Stomach (tissue), 9 donors: Measurements from ENCODE around the gene TRPM3. TPM values are rescaled to one million over a fixed set of nuclear protein-coding genes. Genes with fewer than 3 reads are reported as not detected.
A peak's percentile ranks its signal among the peaks of the same experiment; 100 is the strongest.

Experiments
- DNase-seq, 2 donors: peaks; one replicate each; pipeline versions ENCODE4 v3.0.0 to v3.0.0-alpha.2; 2013 to 2019
- H3K27ac ChIP-seq, 5 donors: fragments of 200-600 bp in 4 of 5; sonication (generic) in 4 of 5; one replicate each; pipeline ENCODE4 v1.5.1; 2013 to 2019; ENCODE audit warnings: mild to moderate bottlenecking in 1 of 5, moderate library complexity in 1 of 5
- H3K27me3 ChIP-seq, 3 donors: fragments of 200-600 bp; sonication (generic); one replicate each; pipeline ENCODE4 v1.5.1; 2017 to 2019; ENCODE audit warnings: mixed run types in 1 of 3
- H3K36me3 ChIP-seq, 4 donors: fragments of 200-600 bp; sonication (generic); 1 replicate in 3 of 4; 2 replicates in 1 of 4; pipeline ENCODE4 v1.5.1; 2016 to 2019
- H3K4me1 ChIP-seq, 4 donors: fragments of 200-600 bp; sonication (generic); one replicate each; pipeline ENCODE4 v1.5.1; 2016 to 2019
- H3K4me3 ChIP-seq, 4 donors: fragments of 200-600 bp; sonication (generic) in 3 of 4; one replicate each; pipeline ENCODE4 v1.5.1; 2016 to 2019; ENCODE audit warnings: mild to moderate bottlenecking in 1 of 4
- H3K9me3 ChIP-seq, 4 donors: fragments of 200-600 bp; sonication (generic); one replicate each; pipeline ENCODE4 v1.5.1; 2016 to 2019
- EP300 ChIP-seq: sonication (generic); formaldehyde crosslinking; IDR thresholded peaks from one replicate; pipeline ENCODE4 v1.6.1; 2017; ENCODE audit warnings: antibody characterized with exemption
- POLR2A ChIP-seq, 4 donors: fragments of 450-650 bp; IDR thresholded peaks; one replicate each; pipeline ENCODE4 v1.6.1; 2016; ENCODE audit warnings: antibody characterized with exemption in 4 of 4, control low read depth in 2 of 4, mild to moderate bottlenecking in 1 of 4, moderate library complexity in 1 of 4
- POLR2AphosphoS5 ChIP-seq, 3 donors: sonication (generic); formaldehyde crosslinking; IDR thresholded peaks; one replicate each; pipeline ENCODE4 v1.6.1; 2016; ENCODE audit warnings: antibody characterized with exemption in 3 of 3
- WGBS, 5 donors: extraction: QIAGEN DNeasy Blood & Tissue Kit in 3 of 5; methylation state at CpG; one replicate each; pipeline versions ENCODE4 v1.1.5 to v1.1.7; 2013 to 2018; 5-methylcytosine and 5-hydroxymethylcytosine counted together
- intact Hi-C: fragments of 100-400 bp; cut with DNase I; formaldehyde crosslinking; loops from one replicate; pipeline ENCODE4 v1.15.1; 2023; ENCODE audit warnings: low total_unique reads
- polyA plus RNA-seq, 3 donors: library from polyadenylated mRNA; stranded (reverse); fragments of 200-250 nt; gene quantifications; one replicate each; pipeline ENCODE4 v1.2.3, GENCODE V29; 2013
- total RNA-seq, 5 donors: library from RNA; depleted of rRNA; stranded (reverse); fragments of >200 nt; gene quantifications; one replicate each; pipeline versions ENCODE4 v1.1.0 to v1.2.3, GENCODE V29; 2014 to 2016
- TF ChIP-seq, protein P1 (sequence below), 7 experiments: fragments of 450-650 bp in 4 of 7; fragments of 200-600 bp in 3 of 7; sonication (generic) in 3 of 7; IDR thresholded peaks; one replicate each; pipeline ENCODE4 v1.5.1; 2016 to 2019; ENCODE audit warnings: antibody characterized with exemption in 7 of 7, control low read depth in 2 of 7, mild to moderate bottlenecking in 1 of 7
- donor health status: healthy with polysubstance abuse.
- donor health status: Bipolar disorder and iron deficiency.
- donor health status: healthy.

Gene TRPM3
- total and polyA plus RNA-seq, 8 donors, result 0.03 to 6.2 (median 1.5) TPM

DNA sequence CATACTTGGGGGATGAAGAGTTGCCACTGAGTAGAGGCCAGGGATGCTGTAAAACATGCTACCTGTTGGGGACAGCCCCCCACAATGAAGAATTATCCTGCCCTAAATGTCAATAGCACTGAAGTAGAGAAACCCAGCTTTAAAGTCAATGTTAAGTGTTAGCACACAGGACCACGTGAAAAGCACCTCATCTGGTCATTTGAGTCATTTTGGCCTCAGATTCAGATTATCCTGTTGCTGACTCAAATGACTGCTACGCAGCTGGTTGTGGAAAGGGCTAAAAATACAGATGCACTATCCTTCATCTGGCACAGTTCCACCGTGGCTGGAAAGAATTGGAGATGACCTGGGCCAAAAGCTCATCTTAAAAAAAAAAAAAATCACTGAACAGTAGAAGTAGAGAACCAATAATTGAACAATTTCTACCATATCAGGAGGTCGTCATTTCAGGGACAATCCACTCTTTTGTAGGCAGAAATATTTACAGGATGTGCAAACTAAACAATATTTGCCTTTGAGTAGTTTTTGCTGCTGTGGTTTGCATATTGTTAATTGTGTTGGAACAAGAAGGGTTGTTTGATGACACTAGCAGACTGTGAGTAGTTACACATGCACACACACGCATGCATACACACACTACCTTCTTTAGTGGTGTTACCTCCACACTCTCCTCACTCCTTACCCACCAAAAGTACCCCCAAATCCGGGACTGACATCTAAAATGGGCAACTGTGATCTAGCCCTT is 511.7 kb downstream of the TRPM3 start:
- no peaks in the 10 kb centered on the region for H3K27me3 ChIP-seq
- no peak overlapping the region for H3K4me3 ChIP-seq
- no peak for TF ChIP-seq POLR2A (IDR thresholded peaks at IDR 0.05)
- no peak for TF ChIP-seq EP300
- TF ChIP-seq POLR2AphosphoS5 (IDR thresholded peaks at IDR 0.05), result peak in 1 of 3 donors; percentile 37
- DNase-seq, result peak in 1 of 2 donors; percentile 21
- intact Hi-C loops, result loop anchor here (10.0 kb wide), 1 partner anchor 645 kb away; no protein-coding TSS in a partner anchor
- H3K9me3 ChIP-seq, result no peaks in the 10 kb centered on the region
- H3K27ac ChIP-seq, result no peak overlapping the region
- peaks cover 0 to 2% (median 1%) of the 10 kb centered on the region in 4 donors for H3K4me1 ChIP-seq
- WGBS, 5 donors, result 38 to 56% (median 53%) methylated on average over 6 of the region's 6 CpGs
- H3K36me3 ChIP-seq, result no peaks in the 10 kb centered on the region

DNA sequence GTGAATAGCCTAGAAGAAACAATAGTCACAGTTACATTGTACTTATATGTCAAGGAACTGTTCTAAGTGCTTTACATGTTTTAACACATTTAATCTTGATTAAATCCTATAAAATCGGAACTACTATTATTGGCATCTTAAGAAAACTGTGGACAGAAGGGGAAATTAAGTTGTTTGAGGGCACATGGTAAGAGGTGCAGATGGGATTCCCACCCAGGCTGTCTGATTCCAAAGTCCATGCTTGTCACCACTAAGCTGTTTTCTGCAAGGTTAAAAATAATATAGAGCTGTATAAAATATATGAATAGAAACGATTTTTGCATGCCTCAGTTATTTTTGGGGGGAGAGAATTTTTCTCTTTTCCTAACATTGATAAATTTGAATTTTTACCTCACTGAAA is 512.4 kb downstream of the TRPM3 start:
- no peak overlapping the region for H3K4me3 ChIP-seq
- intact Hi-C loops, result no loop called here
- no peak overlapping the region for H3K27ac ChIP-seq
- DNase-seq, result no peak
- 74 to 82% (median 79%) methylated on average over 2 of the region's 2 CpGs for WGBS, 5 donors
- H3K27me3 ChIP-seq, result no peaks in the 10 kb centered on the region
- H3K36me3 ChIP-seq, result no peaks in the 10 kb centered on the region
- no peaks in the 10 kb centered on the region for H3K4me1 ChIP-seq
- H3K9me3 ChIP-seq, result no peaks in the 10 kb centered on the region
- no peak for TF ChIP-seq POLR2A (IDR thresholded peaks at IDR 0.05)
- TF ChIP-seq POLR2AphosphoS5 (IDR thresholded peaks at IDR 0.05), result no peak
- no peak for TF ChIP-seq EP300
- TF ChIP-seq, protein P1, sequence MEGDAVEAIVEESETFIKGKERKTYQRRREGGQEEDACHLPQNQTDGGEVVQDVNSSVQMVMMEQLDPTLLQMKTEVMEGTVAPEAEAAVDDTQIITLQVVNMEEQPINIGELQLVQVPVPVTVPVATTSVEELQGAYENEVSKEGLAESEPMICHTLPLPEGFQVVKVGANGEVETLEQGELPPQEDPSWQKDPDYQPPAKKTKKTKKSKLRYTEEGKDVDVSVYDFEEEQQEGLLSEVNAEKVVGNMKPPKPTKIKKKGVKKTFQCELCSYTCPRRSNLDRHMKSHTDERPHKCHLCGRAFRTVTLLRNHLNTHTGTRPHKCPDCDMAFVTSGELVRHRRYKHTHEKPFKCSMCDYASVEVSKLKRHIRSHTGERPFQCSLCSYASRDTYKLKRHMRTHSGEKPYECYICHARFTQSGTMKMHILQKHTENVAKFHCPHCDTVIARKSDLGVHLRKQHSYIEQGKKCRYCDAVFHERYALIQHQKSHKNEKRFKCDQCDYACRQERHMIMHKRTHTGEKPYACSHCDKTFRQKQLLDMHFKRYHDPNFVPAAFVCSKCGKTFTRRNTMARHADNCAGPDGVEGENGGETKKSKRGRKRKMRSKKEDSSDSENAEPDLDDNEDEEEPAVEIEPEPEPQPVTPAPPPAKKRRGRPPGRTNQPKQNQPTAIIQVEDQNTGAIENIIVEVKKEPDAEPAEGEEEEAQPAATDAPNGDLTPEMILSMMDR (IDR thresholded peaks at IDR 0.05), result no peak

DNA sequence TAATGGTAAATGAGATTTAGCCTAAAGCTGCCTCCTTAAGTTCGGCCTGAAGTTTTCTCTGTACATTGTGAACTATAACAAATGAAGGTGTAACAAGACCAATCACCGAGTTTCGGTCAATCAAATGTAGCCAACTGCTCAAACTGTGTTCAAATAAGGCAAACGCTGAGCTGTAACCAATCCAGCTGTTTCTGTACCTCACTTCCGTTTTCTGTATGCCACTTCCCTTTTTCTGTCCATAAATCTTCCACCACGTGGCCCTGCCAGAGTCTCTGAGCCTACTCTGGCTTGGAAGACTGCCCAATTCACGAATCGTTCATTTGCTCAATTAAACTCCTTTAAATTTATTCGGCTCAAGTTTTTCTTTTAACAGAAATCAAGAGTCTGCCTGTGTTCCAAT is 513.5 kb downstream of the TRPM3 start:
- Histone ChIP-seq H3K9me3 (no peaks in the 10 kb centered on the region), H3K4me3 (no peak overlapping the region), H3K4me1 (no peaks in the 10 kb centered on the region), H3K27me3 (no peaks in the 10 kb centered on the region), H3K27ac (no peak overlapping the region), H3K36me3 (no peaks in the 10 kb centered on the region)
- TF ChIP-seq POLR2AphosphoS5 (IDR thresholded peaks at IDR 0.05), result no peak
- no peak for TF ChIP-seq EP300
- TF ChIP-seq, protein P1 (IDR thresholded peaks at IDR 0.05), result no peak
- TF ChIP-seq POLR2A (IDR thresholded peaks at IDR 0.05), result no peak
- 64 to 73% (median 69%) methylated on average over 9 of the region's 9 CpGs for WGBS, 5 donors
- peak in 1 of 2 donors; percentile 24 for DNase-seq
- intact Hi-C loops, result no loop called here

DNA sequence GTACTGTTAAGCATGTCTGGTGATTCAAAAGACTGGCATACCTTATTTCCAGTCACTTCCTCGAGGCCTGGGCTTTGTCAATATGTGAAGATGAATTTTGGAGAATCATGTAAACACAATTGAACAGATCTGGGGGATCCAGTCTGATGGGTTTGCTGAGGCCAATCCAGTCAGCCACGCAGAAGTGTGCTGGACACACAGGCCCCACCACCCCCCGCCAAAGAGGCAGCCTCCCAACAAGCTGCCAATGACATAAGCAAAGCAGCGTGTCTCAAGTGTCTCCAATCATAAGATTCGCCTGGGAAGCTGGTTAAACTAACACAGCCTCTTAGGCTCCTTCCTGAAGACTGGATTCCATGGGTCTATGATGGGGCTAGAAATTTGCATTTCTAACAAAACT is 514.1 kb downstream of the TRPM3 start:
- H3K36me3 ChIP-seq, result no peaks in the 10 kb centered on the region
- no peak for DNase-seq
- peaks cover 0 to 5% (median 3%) of the 10 kb centered on the region in 4 donors for H3K4me1 ChIP-seq
- H3K9me3 ChIP-seq, result no peaks in the 10 kb centered on the region
- intact Hi-C loops, result no loop called here
- TF ChIP-seq POLR2AphosphoS5 (IDR thresholded peaks at IDR 0.05) (no peak), EP300 (no peak), POLR2A (IDR thresholded peaks at IDR 0.05) (no peak)
- TF ChIP-seq, protein P1 (IDR thresholded peaks at IDR 0.05), result no peak
- no peak overlapping the region for H3K27ac ChIP-seq
- 79 to 88% (median 88%) methylated on average over 5 of the region's 5 CpGs for WGBS, 5 donors
- no peak overlapping the region for H3K4me3 ChIP-seq
- no peaks in the 10 kb centered on the region for H3K27me3 ChIP-seq

DNA sequence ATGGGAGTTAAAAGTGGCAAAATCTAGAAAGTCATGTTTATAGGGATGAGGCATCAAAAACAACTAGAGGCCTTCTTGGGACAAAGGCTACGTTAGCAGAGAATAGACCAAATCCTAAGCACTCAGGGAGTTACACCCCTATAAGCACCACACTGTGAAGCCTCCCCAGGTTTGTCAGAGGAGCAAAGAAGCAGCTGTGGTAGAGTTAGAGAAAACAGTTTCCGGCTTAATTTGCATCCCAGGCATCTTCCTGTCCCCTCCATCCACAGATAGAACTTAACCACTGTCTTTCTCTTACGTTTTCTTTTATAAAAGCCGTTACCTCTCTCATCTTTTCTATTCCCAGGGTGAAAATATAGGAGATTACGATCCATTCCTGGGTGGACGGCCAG is 518.4 kb downstream of the TRPM3 start:
- no peak for DNase-seq
- intact Hi-C loops, result loop anchor here (5.0 kb wide), 1 partner anchor 266 kb away; no protein-coding TSS in a partner anchor
- TF ChIP-seq POLR2A (IDR thresholded peaks at IDR 0.05), result no peak
- TF ChIP-seq POLR2AphosphoS5 (IDR thresholded peaks at IDR 0.05), result no peak
- TF ChIP-seq, protein P1 (IDR thresholded peaks at IDR 0.05), result no peak
- TF ChIP-seq EP300, result no peak
- Histone ChIP-seq H3K27me3 (no peaks in the 10 kb centered on the region), H3K9me3 (no peaks in the 10 kb centered on the region), H3K36me3 (no peaks in the 10 kb centered on the region), H3K27ac (peak overlapping the region in 3 of 5 donors; percentile 84 to 92 (median 88)), H3K4me1 (peaks cover 10 to 29% (median 26%) of the 10 kb centered on the region in 4 donors), H3K4me3 (no peak overlapping the region)
- 86 to 92% (median 90%) methylated on average over 6 of the region's 6 CpGs for WGBS, 5 donors
